NCI-H748 treated with DMSO at 0.1 percent for 48 hours (cell line): ENCODE results near the gene GTF2H2C_2.
"Not testable (repeated sequence)": the region's sequence is repeated elsewhere in the genome, so short reads cannot be mapped to it uniquely, and the experiment has no call there.

Experiments used
- DNase-seq: peaks from one replicate; lab custom pipeline; 2025; lab: John Stamatoyannopoulos, UW

GTF2H2C_2 gene

GRCh38 chr5:70415117-70415516, at the start of gene GTF2H2C_2:
Gene GTF2H2C_2 (plus strand): TSS chr5:70415368.
- DNase-seq, result not testable (repeated sequence)

- not testable (repeated sequence) for DNase-seq
Measured at GRCh38 chr5:70400984-70401686, 14.0 kb upstream of the GTF2H2C_2 start.

- not testable (repeated sequence) for DNase-seq
Measured at GRCh38 chr5:70421322-70421721, 6.2 kb downstream of the GTF2H2C_2 start.

- not testable (repeated sequence) for DNase-seq
Measured at GRCh38 chr5:70423215-70423614, 8.0 kb downstream of the GTF2H2C_2 start.

GRCh38 chr5:70438518-70438917, 23.4 kb downstream of the GTF2H2C_2 start:
- DNase-seq, result not testable (repeated sequence)

GRCh38 chr5:70449565-70449964, 34.4 kb downstream of the GTF2H2C_2 start:
- DNase-seq, result not testable (repeated sequence)

- not testable (repeated sequence) for DNase-seq
Measured at GRCh38 chr5:70451249-70451984, 36.2 kb downstream of the GTF2H2C_2 start.

GRCh38 chr5:70457093-70457492, 41.9 kb downstream of the GTF2H2C_2 start:
- DNase-seq, result not testable (repeated sequence)

GRCh38 chr5:70459188-70459587, 44.0 kb downstream of the GTF2H2C_2 start:
- not testable (repeated sequence) for DNase-seq

- not testable (repeated sequence) for DNase-seq
Measured at GRCh38 chr5:70461984-70462383, 46.8 kb downstream of the GTF2H2C_2 start.

GRCh38 chr5:70464019-70464637, 49.0 kb downstream of the GTF2H2C_2 start:
- DNase-seq, result not testable (repeated sequence)

- DNase-seq, result not testable (repeated sequence)
Measured at GRCh38 chr5:70469926-70470509, 54.9 kb downstream of the GTF2H2C_2 start.
